Measurements from ENCODE around the gene RFX1.

DNA sequence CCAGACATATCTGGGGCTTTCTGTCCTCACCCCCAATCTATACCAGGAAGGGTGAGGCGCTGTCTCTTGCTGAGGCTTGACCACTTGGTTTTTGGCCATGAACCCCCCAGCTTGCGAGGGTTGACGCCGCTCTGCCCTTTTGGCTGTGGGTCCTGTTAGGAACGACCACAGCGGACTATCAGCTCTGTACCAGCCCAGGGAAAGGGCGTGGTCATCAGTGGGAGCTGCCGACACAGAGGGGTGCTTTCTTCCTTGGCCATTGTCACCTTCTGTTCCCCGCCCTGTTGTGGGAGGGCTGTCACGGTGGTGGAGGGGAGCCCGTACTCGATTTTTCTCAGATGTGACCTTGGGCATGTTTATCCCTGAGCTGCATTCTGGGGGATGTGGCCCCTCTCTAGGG, 48.1 kb downstream of the RFX1 start:
- TF ChIP-seq, protein P1, sequence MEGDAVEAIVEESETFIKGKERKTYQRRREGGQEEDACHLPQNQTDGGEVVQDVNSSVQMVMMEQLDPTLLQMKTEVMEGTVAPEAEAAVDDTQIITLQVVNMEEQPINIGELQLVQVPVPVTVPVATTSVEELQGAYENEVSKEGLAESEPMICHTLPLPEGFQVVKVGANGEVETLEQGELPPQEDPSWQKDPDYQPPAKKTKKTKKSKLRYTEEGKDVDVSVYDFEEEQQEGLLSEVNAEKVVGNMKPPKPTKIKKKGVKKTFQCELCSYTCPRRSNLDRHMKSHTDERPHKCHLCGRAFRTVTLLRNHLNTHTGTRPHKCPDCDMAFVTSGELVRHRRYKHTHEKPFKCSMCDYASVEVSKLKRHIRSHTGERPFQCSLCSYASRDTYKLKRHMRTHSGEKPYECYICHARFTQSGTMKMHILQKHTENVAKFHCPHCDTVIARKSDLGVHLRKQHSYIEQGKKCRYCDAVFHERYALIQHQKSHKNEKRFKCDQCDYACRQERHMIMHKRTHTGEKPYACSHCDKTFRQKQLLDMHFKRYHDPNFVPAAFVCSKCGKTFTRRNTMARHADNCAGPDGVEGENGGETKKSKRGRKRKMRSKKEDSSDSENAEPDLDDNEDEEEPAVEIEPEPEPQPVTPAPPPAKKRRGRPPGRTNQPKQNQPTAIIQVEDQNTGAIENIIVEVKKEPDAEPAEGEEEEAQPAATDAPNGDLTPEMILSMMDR (conservative IDR thresholded peaks at IDR 0.05): no peak
- TF ChIP-seq EZH2 (IDR thresholded peaks at IDR 0.05; ENCODE audit: low read depth): no peak

Data from PC-9 (cell line).